Measurements from ENCODE around the gene LAMA2.
A peak's percentile ranks its signal among the peaks of the same experiment; 100 is the strongest.

Gene LAMA2

DNA sequence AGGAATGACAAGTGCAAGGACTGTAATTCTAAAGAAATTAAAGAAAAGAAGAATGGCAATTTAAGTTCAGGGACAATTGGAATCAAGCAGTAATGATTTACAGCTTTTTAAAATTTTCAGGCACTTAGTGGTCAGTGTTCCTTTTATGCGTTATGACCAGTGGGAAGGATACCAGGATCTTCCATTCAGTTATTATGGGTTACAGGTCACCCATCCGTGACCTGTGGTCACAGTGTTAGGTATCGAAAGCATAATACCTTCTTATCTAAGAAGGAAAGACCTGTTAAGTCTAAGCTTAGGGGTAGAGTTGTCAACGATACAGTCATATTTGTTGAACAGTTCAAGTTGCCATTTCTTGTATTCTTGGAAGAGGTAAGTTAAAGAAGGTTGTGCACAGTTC lies 253.8 kb downstream of the LAMA2 start:
- Histone ChIP-seq H3K36me3 (ENCODE audit: control insufficient read depth in 1 of 2, insufficient read depth in 2 of 2, low read depth in 1 of 2, low read length in 2 of 2) (no peaks in the 10 kb centered on the region), H2AFZ (ENCODE audit: low read depth, low read length) (no peak overlapping the region), H3K4me3 (ENCODE audit: insufficient read depth in 1 of 2, low read depth in 1 of 2, low read length in 2 of 2) (no peak overlapping the region), H3K4me1 (ENCODE audit: control insufficient read depth, insufficient read depth, low read depth, low read length) (no peaks in the 10 kb centered on the region), H2AK5ac (ENCODE audit: low read length, severe bottlenecking) (no peak overlapping the region), H4K8ac (ENCODE audit: low read length) (no peak overlapping the region), H3K18ac (ENCODE audit: low read depth in 1 of 2, low read length in 2 of 2) (no peak overlapping the region), H3K27ac (ENCODE audit: low read length, poor library complexity, severe bottlenecking) (no peak overlapping the region), H3K79me1 (replicated peaks; ENCODE audit: low read length, poor library complexity, severe bottlenecking) (no peaks in the 10 kb centered on the region), H3K9ac (ENCODE audit: low read length) (no peak overlapping the region), H3K14ac (ENCODE audit: low read length in 2 of 2) (no peak overlapping the region), H2BK12ac (ENCODE audit: low read length in 2 of 2) (no peak overlapping the region), H4K91ac (ENCODE audit: low read length) (no peak overlapping the region), H2BK120ac (ENCODE audit: low read depth, low read length) (no peak overlapping the region), H2BK5ac (ENCODE audit: low read depth, low read length, poor library complexity, severe bottlenecking) (no peak overlapping the region), H3K9me3 (ENCODE audit: control insufficient read depth, low read length) (no peaks in the 10 kb centered on the region), H3K27me3 (ENCODE audit: control insufficient read depth in 1 of 2, insufficient read depth in 1 of 2, low read length in 2 of 2) (no peaks in the 10 kb centered on the region), H2BK15ac (ENCODE audit: low read depth, poor library complexity, severe bottlenecking) (no peak overlapping the region), H3K4ac (ENCODE audit: low read depth in 1 of 2, low read length in 2 of 2) (no peak overlapping the region), H3K23ac (ENCODE audit: low read length in 2 of 2) (no peak overlapping the region), H3K4me2 (ENCODE audit: low read length, poor library complexity, severe bottlenecking) (no peak overlapping the region)
- no peak for DNase-seq
- WGBS = 94% methylated on average over 4 of the region's 4 CpGs

DNA sequence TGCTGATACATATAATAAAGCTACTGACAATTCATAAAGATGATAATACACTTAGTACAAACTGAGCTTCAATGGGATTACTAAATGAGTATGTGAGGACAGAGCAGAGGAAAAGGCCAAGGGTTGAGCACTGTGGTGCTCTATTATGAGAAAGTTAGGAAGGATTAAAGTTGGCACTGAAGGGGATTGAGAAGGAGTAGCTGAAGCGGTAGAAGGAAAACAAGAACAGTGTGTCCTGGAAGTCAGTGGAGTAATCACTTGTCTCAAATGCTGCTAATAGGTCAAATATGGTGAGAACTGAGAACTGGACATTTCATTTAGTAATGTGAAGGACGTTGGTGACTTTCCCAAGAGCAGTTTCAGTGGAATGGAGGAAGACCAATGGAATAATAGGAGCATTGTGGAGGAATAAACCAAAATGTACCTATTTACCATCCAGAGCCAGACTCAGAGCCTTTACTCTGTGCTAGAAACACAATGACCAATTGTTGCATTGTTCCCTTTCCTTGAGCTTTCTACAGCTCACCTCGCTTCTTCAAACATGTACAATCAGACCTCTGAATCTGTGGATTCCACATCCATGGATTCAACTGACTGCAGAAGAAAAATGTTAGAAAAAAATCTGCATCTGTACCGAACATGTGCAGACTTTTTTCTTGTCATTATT lies 255.9 kb downstream of the LAMA2 start:
- 93% methylated on average over 2 of the region's 4 CpGs for WGBS
- no peaks in the 10 kb centered on the region for H3K79me1 ChIP-seq (replicated peaks; ENCODE audit: low read length, poor library complexity, severe bottlenecking)
- H2BK120ac ChIP-seq (ENCODE audit: low read depth, low read length) = no peak overlapping the region
- no peak overlapping the region for H2BK12ac ChIP-seq (ENCODE audit: low read length in 2 of 2)
- no peak overlapping the region for H3K9ac ChIP-seq (ENCODE audit: low read length)
- H3K14ac ChIP-seq (ENCODE audit: low read length in 2 of 2) = no peak overlapping the region
- no peak overlapping the region for H4K8ac ChIP-seq (ENCODE audit: low read length)
- H2BK5ac ChIP-seq (ENCODE audit: low read depth, low read length, poor library complexity, severe bottlenecking) = no peak overlapping the region
- no peaks in the 10 kb centered on the region for H3K27me3 ChIP-seq (ENCODE audit: control insufficient read depth in 1 of 2, insufficient read depth in 1 of 2, low read length in 2 of 2)
- no peak overlapping the region for H3K4me3 ChIP-seq (ENCODE audit: insufficient read depth in 1 of 2, low read depth in 1 of 2, low read length in 2 of 2)
- H3K9me3 ChIP-seq (ENCODE audit: control insufficient read depth, low read length) = no peaks in the 10 kb centered on the region
- no peaks in the 10 kb centered on the region for H3K36me3 ChIP-seq (ENCODE audit: control insufficient read depth in 1 of 2, insufficient read depth in 2 of 2, low read depth in 1 of 2, low read length in 2 of 2)
- no peaks in the 10 kb centered on the region for H3K4me1 ChIP-seq (ENCODE audit: control insufficient read depth, insufficient read depth, low read depth, low read length)
- no peak overlapping the region for H3K23ac ChIP-seq (ENCODE audit: low read length in 2 of 2)
- no peak overlapping the region for H3K4me2 ChIP-seq (ENCODE audit: low read length, poor library complexity, severe bottlenecking)
- H2BK15ac ChIP-seq (ENCODE audit: low read depth, poor library complexity, severe bottlenecking) = no peak overlapping the region
- DNase-seq = no peak
- no peak overlapping the region for H2AFZ ChIP-seq (ENCODE audit: low read depth, low read length)
- H3K18ac ChIP-seq (ENCODE audit: low read depth in 1 of 2, low read length in 2 of 2) = no peak overlapping the region
- no peak overlapping the region for H3K27ac ChIP-seq (ENCODE audit: low read length, poor library complexity, severe bottlenecking)
- H4K91ac ChIP-seq (ENCODE audit: low read length) = no peak overlapping the region
- no peak overlapping the region for H3K4ac ChIP-seq (ENCODE audit: low read depth in 1 of 2, low read length in 2 of 2)
- H2AK5ac ChIP-seq (ENCODE audit: low read length, severe bottlenecking) = no peak overlapping the region

DNA sequence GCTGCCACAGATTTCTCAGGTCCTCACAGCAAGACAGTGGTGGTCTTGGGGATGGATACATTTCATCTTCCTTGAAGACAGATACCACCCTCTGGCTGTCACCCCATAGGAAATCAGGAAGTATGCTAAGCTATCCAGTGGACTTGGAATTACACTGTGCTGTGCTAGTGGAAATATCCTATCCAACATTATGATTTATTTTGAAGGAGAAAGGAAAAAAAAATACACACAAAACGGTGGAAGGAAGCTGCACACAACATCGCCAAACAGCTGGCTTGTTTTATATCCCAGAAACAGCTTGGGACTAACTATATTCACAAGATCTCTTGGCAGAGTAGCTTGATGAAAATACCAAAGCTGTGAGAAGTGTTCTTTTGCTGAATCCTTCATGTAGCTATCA lies 257.6 kb downstream of the LAMA2 start:
- DNase-seq = no peak
- no peaks in the 10 kb centered on the region for H3K79me1 ChIP-seq (replicated peaks; ENCODE audit: low read length, poor library complexity, severe bottlenecking)
- H3K4me2 ChIP-seq (ENCODE audit: low read length, poor library complexity, severe bottlenecking) = no peak overlapping the region
- no peak overlapping the region for H3K27ac ChIP-seq (ENCODE audit: low read length, poor library complexity, severe bottlenecking)
- H3K4me1 ChIP-seq (ENCODE audit: control insufficient read depth, insufficient read depth, low read depth, low read length) = no peaks in the 10 kb centered on the region
- WGBS = no CpG with 5 or more reads among the region's 2 CpGs
- no peak overlapping the region for H3K18ac ChIP-seq (ENCODE audit: low read depth in 1 of 2, low read length in 2 of 2)
- no peaks in the 10 kb centered on the region for H3K9me3 ChIP-seq (ENCODE audit: control insufficient read depth, low read length)
- no peaks in the 10 kb centered on the region for H3K36me3 ChIP-seq (ENCODE audit: control insufficient read depth in 1 of 2, insufficient read depth in 2 of 2, low read depth in 1 of 2, low read length in 2 of 2)
- no peaks in the 10 kb centered on the region for H3K27me3 ChIP-seq (ENCODE audit: control insufficient read depth in 1 of 2, insufficient read depth in 1 of 2, low read length in 2 of 2)
- H2BK15ac ChIP-seq (ENCODE audit: low read depth, poor library complexity, severe bottlenecking) = no peak overlapping the region
- no peak overlapping the region for H3K14ac ChIP-seq (ENCODE audit: low read length in 2 of 2)
- no peak overlapping the region for H4K8ac ChIP-seq (ENCODE audit: low read length)
- no peak overlapping the region for H3K4ac ChIP-seq (ENCODE audit: low read depth in 1 of 2, low read length in 2 of 2)
- H2BK12ac ChIP-seq (ENCODE audit: low read length in 2 of 2) = no peak overlapping the region
- H2BK120ac ChIP-seq (ENCODE audit: low read depth, low read length) = no peak overlapping the region
- H2AFZ ChIP-seq (ENCODE audit: low read depth, low read length) = no peak overlapping the region
- H2AK5ac ChIP-seq (ENCODE audit: low read length, severe bottlenecking) = no peak overlapping the region
- no peak overlapping the region for H4K91ac ChIP-seq (ENCODE audit: low read length)
- H2BK5ac ChIP-seq (ENCODE audit: low read depth, low read length, poor library complexity, severe bottlenecking) = no peak overlapping the region
- peak overlapping the region in 1 of 2 experiments; percentile 28 for H3K4me3 ChIP-seq (ENCODE audit: insufficient read depth in 1 of 2, low read depth in 1 of 2, low read length in 2 of 2)
- no peak overlapping the region for H3K23ac ChIP-seq (ENCODE audit: low read length in 2 of 2)
- H3K9ac ChIP-seq (ENCODE audit: low read length) = peak overlapping the region; percentile 61

DNA sequence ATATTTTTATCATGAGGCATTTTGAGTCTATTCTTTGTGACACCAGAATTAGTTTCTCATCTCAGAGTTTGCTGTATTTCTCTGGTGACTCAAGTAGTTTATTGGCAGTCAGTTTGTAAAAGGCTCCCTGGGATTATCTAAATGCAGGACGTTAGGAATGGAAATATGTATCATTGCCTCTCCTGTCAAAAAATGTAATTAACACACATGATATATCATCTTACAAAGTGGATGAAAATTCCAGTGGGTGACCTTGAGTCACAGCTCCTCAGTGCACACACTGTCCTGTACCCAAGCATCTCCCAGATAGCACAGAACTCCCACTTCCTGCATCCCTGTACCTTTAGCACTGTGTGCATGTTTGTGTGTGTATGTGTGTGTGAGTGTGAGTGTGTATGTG lies 258.6 kb downstream of the LAMA2 start:
- no peaks in the 10 kb centered on the region for H3K4me1 ChIP-seq (ENCODE audit: control insufficient read depth, insufficient read depth, low read depth, low read length)
- H4K91ac ChIP-seq (ENCODE audit: low read length) = no peak overlapping the region
- no peak overlapping the region for H2BK5ac ChIP-seq (ENCODE audit: low read depth, low read length, poor library complexity, severe bottlenecking)
- no peak overlapping the region for H3K18ac ChIP-seq (ENCODE audit: low read depth in 1 of 2, low read length in 2 of 2)
- no peak overlapping the region for H3K4me2 ChIP-seq (ENCODE audit: low read length, poor library complexity, severe bottlenecking)
- H3K27ac ChIP-seq (ENCODE audit: low read length, poor library complexity, severe bottlenecking) = no peak overlapping the region
- no peaks in the 10 kb centered on the region for H3K36me3 ChIP-seq (ENCODE audit: control insufficient read depth in 1 of 2, insufficient read depth in 2 of 2, low read depth in 1 of 2, low read length in 2 of 2)
- H2BK12ac ChIP-seq (ENCODE audit: low read length in 2 of 2) = no peak overlapping the region
- no peak overlapping the region for H3K23ac ChIP-seq (ENCODE audit: low read length in 2 of 2)
- peak overlapping the region; percentile 61 for H3K9ac ChIP-seq (ENCODE audit: low read length)
- no peak overlapping the region for H4K8ac ChIP-seq (ENCODE audit: low read length)
- no peak overlapping the region for H3K14ac ChIP-seq (ENCODE audit: low read length in 2 of 2)
- H2AFZ ChIP-seq (ENCODE audit: low read depth, low read length) = no peak overlapping the region
- no peak overlapping the region for H2BK15ac ChIP-seq (ENCODE audit: low read depth, poor library complexity, severe bottlenecking)
- DNase-seq = no peak
- H3K4ac ChIP-seq (ENCODE audit: low read depth in 1 of 2, low read length in 2 of 2) = no peak overlapping the region
- peak overlapping the region in 1 of 2 experiments; percentile 28 for H3K4me3 ChIP-seq (ENCODE audit: insufficient read depth in 1 of 2, low read depth in 1 of 2, low read length in 2 of 2)
- WGBS = no CpG with 5 or more reads among the region's 1 CpG
- H3K79me1 ChIP-seq (replicated peaks; ENCODE audit: low read length, poor library complexity, severe bottlenecking) = no peaks in the 10 kb centered on the region
- H3K27me3 ChIP-seq (ENCODE audit: control insufficient read depth in 1 of 2, insufficient read depth in 1 of 2, low read length in 2 of 2) = no peaks in the 10 kb centered on the region
- no peaks in the 10 kb centered on the region for H3K9me3 ChIP-seq (ENCODE audit: control insufficient read depth, low read length)
- H2BK120ac ChIP-seq (ENCODE audit: low read depth, low read length) = no peak overlapping the region
- H2AK5ac ChIP-seq (ENCODE audit: low read length, severe bottlenecking) = no peak overlapping the region

Measured in mesenchymal stem cell (in vitro differentiated cells and primary cell).